ENCODE data around the gene CAMTA1. TPM values are rescaled to one million over a fixed set of nuclear protein-coding genes. Genes with fewer than 3 reads are reported as not detected.

The CAMTA1 gene
- total and polyA plus RNA-seq, 4 donors = 48.1 to 140 (median 52.3) TPM

DNA sequence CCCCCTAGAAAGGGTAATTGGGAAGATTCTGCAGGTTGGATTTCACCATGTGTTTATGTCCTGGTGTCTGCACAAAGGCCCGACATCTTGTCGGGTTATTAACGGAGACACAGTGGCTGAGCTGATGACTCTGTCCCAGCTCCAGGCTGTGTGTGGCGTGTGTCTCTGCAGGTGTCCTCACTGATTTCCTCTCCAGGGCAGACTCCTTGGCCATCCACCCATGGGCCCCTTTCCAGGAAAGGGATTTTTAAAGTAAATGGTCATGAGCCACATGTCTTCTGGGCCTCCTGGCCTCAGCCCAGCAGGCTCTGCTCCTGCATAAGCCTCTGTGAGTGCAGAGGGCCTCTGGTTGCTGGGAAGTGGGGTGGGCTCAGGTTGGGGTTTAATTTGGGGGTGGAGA, 567.1 kb downstream of the CAMTA1 start:
- Histone ChIP-seq H3K27me3 (ENCODE audit: control insufficient read depth in 3 of 3, insufficient read depth in 3 of 3, low read length in 2 of 3) (no peaks in the 10 kb centered on the region), H3K4me3 (no peak overlapping the region), H3K27ac (ENCODE audit: low read depth in 1 of 2, low read length in 1 of 2) (no peak overlapping the region), H3K36me3 (ENCODE audit: control insufficient read depth in 4 of 4, insufficient read depth in 4 of 4, low read length in 4 of 4) (no peaks in the 10 kb centered on the region), H3K9ac (ENCODE audit: insufficient read depth in 1 of 2, low read length in 2 of 2) (no peak overlapping the region), H3K4me1 (ENCODE audit: control insufficient read depth in 5 of 5, insufficient read depth in 5 of 5, low read length in 5 of 5) (peaks cover 0 to 10% (median 0%) of the 10 kb centered on the region in 5 donors), H3K9me3 (ENCODE audit: control insufficient read depth in 4 of 4, insufficient read depth in 3 of 4, low read length in 3 of 4) (no peaks in the 10 kb centered on the region)
- DNase-seq = no peak
- ATAC-seq (ENCODE audit: insufficient read depth, low FRiP score) = no peak
- 93 to 95% methylated on average over 4 of the region's 4 CpGs for WGBS, 2 donors
- TF ChIP-seq, protein P1, sequence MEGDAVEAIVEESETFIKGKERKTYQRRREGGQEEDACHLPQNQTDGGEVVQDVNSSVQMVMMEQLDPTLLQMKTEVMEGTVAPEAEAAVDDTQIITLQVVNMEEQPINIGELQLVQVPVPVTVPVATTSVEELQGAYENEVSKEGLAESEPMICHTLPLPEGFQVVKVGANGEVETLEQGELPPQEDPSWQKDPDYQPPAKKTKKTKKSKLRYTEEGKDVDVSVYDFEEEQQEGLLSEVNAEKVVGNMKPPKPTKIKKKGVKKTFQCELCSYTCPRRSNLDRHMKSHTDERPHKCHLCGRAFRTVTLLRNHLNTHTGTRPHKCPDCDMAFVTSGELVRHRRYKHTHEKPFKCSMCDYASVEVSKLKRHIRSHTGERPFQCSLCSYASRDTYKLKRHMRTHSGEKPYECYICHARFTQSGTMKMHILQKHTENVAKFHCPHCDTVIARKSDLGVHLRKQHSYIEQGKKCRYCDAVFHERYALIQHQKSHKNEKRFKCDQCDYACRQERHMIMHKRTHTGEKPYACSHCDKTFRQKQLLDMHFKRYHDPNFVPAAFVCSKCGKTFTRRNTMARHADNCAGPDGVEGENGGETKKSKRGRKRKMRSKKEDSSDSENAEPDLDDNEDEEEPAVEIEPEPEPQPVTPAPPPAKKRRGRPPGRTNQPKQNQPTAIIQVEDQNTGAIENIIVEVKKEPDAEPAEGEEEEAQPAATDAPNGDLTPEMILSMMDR (IDR thresholded peaks at IDR 0.05; ENCODE audit: control extremely low read depth, extremely low read depth) = no peak

DNA sequence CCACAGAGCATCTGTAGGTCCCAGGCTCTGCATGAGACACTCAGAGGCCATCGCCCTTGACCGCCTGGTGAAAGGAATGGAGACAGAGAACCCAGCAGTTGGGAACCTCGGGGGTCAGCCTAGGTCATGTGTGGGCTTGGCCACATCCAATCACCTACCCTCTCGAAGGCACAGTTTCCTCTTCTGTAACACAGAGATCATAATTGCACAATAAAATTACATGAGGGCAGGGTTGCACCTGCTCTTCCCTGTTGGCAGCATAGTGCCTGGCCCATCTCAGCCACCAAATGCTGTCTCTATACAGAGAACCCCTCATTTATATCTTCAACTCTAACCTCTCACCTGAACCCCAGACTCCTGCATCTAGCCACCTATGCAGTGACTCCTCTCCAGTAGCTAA, 567.7 kb downstream of the CAMTA1 start:
- DNase-seq (no peak), ATAC-seq (ENCODE audit: insufficient read depth, low FRiP score) (no peak)
- Histone ChIP-seq H3K36me3 (ENCODE audit: control insufficient read depth in 4 of 4, insufficient read depth in 4 of 4, low read length in 4 of 4) (no peaks in the 10 kb centered on the region), H3K9me3 (ENCODE audit: control insufficient read depth in 4 of 4, insufficient read depth in 3 of 4, low read length in 3 of 4) (no peaks in the 10 kb centered on the region), H3K4me3 (no peak overlapping the region), H3K4me1 (ENCODE audit: control insufficient read depth in 5 of 5, insufficient read depth in 5 of 5, low read length in 5 of 5) (peaks cover 0 to 10% (median 0%) of the 10 kb centered on the region in 5 donors), H3K27me3 (ENCODE audit: control insufficient read depth in 3 of 3, insufficient read depth in 3 of 3, low read length in 2 of 3) (no peaks in the 10 kb centered on the region), H3K27ac (ENCODE audit: low read depth in 1 of 2, low read length in 1 of 2) (no peak overlapping the region), H3K9ac (ENCODE audit: insufficient read depth in 1 of 2, low read length in 2 of 2) (no peak overlapping the region)
- WGBS, 2 donors = 70 to 71% methylated on average over 4 of the region's 4 CpGs
- TF ChIP-seq, protein P1 (IDR thresholded peaks at IDR 0.05; ENCODE audit: control extremely low read depth, extremely low read depth) = no peak

DNA sequence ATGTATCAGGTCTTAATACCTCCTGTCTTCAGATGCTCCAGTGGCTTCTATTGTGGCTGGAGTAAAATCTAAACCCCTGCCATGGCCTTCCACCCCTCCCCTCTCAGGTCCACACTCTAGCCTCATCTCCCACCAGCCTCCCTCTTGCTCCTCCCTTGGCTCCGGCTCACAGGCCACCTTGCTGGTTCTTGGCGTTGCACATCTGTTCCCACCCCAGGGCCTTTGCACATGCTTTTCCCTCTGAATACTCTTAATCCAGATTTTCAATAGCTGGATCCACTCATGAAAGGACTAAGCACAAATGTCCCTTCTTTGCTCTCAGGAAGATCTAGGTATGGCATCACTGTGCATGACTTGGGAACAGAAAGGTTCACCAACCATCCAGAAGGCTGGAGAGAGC, 570.4 kb downstream of the CAMTA1 start:
- DNase-seq (no peak), ATAC-seq (ENCODE audit: insufficient read depth, low FRiP score) (no peak)
- TF ChIP-seq, protein P1 (IDR thresholded peaks at IDR 0.05; ENCODE audit: control extremely low read depth, extremely low read depth) = no peak
- H3K4me1 ChIP-seq (ENCODE audit: control insufficient read depth in 5 of 5, insufficient read depth in 5 of 5, low read length in 5 of 5) = peaks cover 0 to 10% (median 0%) of the 10 kb centered on the region in 5 donors
- no peaks in the 10 kb centered on the region for H3K27me3 ChIP-seq (ENCODE audit: control insufficient read depth in 3 of 3, insufficient read depth in 3 of 3, low read length in 2 of 3)
- H3K9me3 ChIP-seq (ENCODE audit: control insufficient read depth in 4 of 4, insufficient read depth in 3 of 4, low read length in 3 of 4) = no peaks in the 10 kb centered on the region
- no peak overlapping the region for H3K9ac ChIP-seq (ENCODE audit: insufficient read depth in 1 of 2, low read length in 2 of 2)
- no peaks in the 10 kb centered on the region for H3K36me3 ChIP-seq (ENCODE audit: control insufficient read depth in 4 of 4, insufficient read depth in 4 of 4, low read length in 4 of 4)
- H3K27ac ChIP-seq (ENCODE audit: low read depth in 1 of 2, low read length in 1 of 2) = no peak overlapping the region
- H3K4me3 ChIP-seq = no peak overlapping the region
- WGBS, 2 donors = 91 to 98% methylated on average over 2 of the region's 2 CpGs

DNA sequence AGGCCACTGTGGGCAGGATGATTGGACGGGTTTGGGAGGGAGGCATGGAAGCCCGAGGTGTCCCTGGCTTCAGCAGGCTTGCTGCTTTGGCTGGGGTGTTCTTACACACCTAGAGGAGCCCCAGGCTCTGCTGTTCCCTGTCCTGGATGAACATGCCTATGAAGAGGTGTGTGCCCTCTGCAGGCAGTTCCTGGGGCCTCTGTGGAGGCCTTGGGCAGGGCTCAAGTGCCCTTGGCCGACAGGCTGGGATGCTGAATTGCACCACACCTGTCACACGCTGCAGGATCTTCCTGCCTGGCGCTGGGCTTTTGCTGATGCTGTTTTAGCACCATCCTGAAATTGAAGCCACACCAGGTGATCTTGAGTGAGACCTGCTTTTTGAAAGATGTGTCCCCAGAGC, 570.8 kb downstream of the CAMTA1 start:
- H3K36me3 ChIP-seq (ENCODE audit: control insufficient read depth in 4 of 4, insufficient read depth in 4 of 4, low read length in 4 of 4) = no peaks in the 10 kb centered on the region

More for the DNA sequence above, 570.8 kb downstream of the CAMTA1 start:
- no peak overlapping the region for H3K27ac ChIP-seq (ENCODE audit: low read depth in 1 of 2, low read length in 1 of 2)
- TF ChIP-seq, protein P1 (IDR thresholded peaks at IDR 0.05; ENCODE audit: control extremely low read depth, extremely low read depth) = no peak
- peaks cover 0 to 10% (median 0%) of the 10 kb centered on the region in 5 donors for H3K4me1 ChIP-seq (ENCODE audit: control insufficient read depth in 5 of 5, insufficient read depth in 5 of 5, low read length in 5 of 5)
- H3K27me3 ChIP-seq (ENCODE audit: control insufficient read depth in 3 of 3, insufficient read depth in 3 of 3, low read length in 2 of 3) = no peaks in the 10 kb centered on the region
- ATAC-seq (ENCODE audit: insufficient read depth, low FRiP score) = no peak
- no peak for DNase-seq
- H3K4me3 ChIP-seq = no peak overlapping the region
- no peaks in the 10 kb centered on the region for H3K9me3 ChIP-seq (ENCODE audit: control insufficient read depth in 4 of 4, insufficient read depth in 3 of 4, low read length in 3 of 4)
- 80 to 87% methylated on average over 5 of the region's 5 CpGs for WGBS, 2 donors
- no peak overlapping the region for H3K9ac ChIP-seq (ENCODE audit: insufficient read depth in 1 of 2, low read length in 2 of 2)

Measured in lung (tissue), 12 donors.